NCI-H524 treated with DMSO at 0.1 percent for 48 hours (cell line): ENCODE results near the gene RANBP10.
"Not testable (repeated sequence)": the region's sequence is repeated elsewhere in the genome, so short reads cannot be mapped to it uniquely, and the experiment has no call there.

ENCODE experiments used
- DNase-seq: peaks from one replicate; lab custom pipeline; 2025; lab: John Stamatoyannopoulos, UW

Gene RANBP10

GRCh38 chr16:67714522-67714921, 91.8 kb downstream of the RANBP10 start:
- no peak for DNase-seq

DNA sequence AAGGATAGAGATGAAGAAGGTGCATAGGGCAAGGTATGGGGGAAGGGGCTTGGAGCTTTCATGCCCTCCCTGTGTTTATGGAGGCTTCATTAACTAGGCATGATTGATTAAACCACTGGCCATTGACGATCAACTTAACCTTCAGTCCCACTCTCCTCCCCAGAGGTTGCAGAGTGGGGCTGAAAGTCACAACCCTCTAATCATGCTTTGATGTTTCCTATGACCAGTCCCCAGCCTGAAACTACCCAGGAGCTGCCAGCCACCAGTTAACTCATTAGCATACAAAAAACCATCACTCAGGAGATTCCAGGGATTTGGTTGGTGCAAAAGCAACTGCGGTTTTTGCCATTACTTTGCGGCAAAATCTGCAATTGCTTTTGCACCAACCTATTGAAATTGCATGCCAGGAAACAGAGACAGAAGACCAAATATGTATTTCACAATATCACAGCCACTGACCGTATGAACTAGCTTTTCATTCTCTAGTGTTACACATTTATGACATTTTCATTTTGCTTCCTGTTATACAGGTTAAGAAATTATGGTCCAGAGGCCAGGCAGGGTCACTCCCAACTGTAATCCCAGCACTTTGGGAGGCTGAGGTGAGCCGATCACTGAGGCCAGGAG, 92.6 kb downstream of the RANBP10 start:
- no peak for DNase-seq

- DNase-seq: no peak
These were observed 95.8 kb downstream of the RANBP10 start for GRCh38 chr16:67710607-67711006.

GRCh38 chr16:67709050-67709449, 97.3 kb downstream of the RANBP10 start:
- no peak for DNase-seq

DNA sequence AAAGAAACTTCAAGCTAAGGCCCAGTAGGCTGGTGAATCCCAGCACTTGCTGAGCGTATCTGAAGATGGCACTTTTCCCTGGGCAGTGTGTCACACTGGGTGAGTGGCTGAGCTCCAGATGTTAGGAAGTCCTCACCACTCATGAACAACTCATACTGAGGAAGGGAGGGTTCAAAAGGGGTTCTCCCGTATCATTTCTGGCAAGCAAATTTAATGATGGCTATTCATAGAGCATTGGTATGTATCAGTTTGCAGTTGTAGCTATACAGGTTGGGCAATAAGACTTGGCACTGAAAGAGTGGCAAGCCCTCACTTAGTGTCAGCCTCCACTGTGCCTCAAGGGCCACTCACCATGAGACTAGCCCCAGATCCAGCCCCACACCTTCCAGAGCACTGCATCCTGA, 98.0 kb downstream of the RANBP10 start:
- no peak for DNase-seq

DNA sequence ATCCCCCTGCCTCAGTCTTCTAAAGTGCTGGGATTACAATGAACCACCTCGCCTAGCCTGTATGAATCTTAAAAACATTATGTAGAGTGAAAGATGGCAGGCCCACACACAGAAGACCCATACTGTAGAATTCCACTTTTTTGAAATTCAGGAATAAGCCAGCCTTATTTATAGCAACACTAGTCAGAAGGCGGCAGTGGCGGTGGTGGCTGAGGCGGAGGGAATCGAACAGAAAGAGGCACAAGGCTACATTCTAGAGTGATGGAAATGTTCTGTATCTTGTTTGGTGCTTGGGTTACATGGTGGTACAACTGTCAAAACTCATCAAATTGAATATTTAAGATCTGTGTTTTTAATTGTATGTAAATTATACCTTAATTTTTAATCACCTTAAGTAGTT, 98.6 kb downstream of the RANBP10 start:
- DNase-seq: no peak

DNA sequence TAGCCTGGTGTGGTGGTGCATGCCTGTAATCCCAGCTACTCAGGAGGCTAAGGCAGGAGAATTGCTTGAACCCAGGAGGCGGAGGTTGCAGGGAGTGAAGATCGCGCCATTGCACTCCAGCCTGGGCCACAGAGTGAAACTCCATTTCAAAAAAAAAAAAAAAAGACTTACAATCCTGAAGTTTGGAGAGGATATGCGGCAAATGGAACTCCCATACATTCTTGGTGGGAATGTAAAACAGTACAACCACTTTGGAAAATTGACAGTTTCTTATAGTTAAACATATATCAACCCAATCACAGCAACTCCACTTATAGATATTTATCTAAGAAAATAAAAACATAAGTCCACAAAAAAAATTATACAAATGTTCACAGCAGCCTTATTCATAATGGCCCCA, 99.2 kb downstream of the RANBP10 start:
- no peak for DNase-seq

GRCh38 chr16:67704110-67704509, 102.2 kb downstream of the RANBP10 start:
- no peak for DNase-seq

GRCh38 chr16:67703626-67704025, 102.7 kb downstream of the RANBP10 start:
- DNase-seq: no peak

GRCh38 chr16:67702130-67702529, 104.2 kb downstream of the RANBP10 start:
- DNase-seq: no peak

GRCh38 chr16:67701420-67701819, 104.9 kb downstream of the RANBP10 start:
- no peak for DNase-seq

- DNase-seq: no peak
These were observed 107.1 kb downstream of the RANBP10 start for GRCh38 chr16:67699265-67699664.

- no peak for DNase-seq
These were observed 108.8 kb downstream of the RANBP10 start for GRCh38 chr16:67697422-67698185.

- no peak for DNase-seq
These were observed 111.7 kb downstream of the RANBP10 start for GRCh38 chr16:67694611-67695010.

GRCh38 chr16:67693517-67694285, 112.7 kb downstream of the RANBP10 start:
- not testable (repeated sequence) for DNase-seq

- no peak for DNase-seq
These were observed 120.8 kb downstream of the RANBP10 start for GRCh38 chr16:67685388-67686112.

DNA sequence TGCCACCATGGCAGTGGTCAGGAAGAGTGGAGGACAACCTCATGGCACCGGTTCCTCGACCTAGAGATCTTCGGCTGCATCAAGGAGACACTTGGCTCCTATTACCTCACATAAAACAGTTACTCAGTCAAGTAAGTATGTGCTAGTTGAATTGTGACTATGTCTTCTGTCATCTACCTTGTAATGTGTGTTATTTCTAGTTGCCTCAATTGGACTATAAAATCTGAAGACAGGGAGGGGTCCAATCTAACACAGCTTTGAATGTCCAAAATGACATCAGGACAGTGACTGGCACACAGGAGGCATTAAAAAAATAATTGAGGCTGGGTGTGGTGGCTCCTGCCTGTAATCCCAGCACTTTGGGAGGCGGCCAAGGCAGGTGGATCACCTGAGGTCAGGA, 122.6 kb downstream of the RANBP10 start:
- no peak for DNase-seq

DNA sequence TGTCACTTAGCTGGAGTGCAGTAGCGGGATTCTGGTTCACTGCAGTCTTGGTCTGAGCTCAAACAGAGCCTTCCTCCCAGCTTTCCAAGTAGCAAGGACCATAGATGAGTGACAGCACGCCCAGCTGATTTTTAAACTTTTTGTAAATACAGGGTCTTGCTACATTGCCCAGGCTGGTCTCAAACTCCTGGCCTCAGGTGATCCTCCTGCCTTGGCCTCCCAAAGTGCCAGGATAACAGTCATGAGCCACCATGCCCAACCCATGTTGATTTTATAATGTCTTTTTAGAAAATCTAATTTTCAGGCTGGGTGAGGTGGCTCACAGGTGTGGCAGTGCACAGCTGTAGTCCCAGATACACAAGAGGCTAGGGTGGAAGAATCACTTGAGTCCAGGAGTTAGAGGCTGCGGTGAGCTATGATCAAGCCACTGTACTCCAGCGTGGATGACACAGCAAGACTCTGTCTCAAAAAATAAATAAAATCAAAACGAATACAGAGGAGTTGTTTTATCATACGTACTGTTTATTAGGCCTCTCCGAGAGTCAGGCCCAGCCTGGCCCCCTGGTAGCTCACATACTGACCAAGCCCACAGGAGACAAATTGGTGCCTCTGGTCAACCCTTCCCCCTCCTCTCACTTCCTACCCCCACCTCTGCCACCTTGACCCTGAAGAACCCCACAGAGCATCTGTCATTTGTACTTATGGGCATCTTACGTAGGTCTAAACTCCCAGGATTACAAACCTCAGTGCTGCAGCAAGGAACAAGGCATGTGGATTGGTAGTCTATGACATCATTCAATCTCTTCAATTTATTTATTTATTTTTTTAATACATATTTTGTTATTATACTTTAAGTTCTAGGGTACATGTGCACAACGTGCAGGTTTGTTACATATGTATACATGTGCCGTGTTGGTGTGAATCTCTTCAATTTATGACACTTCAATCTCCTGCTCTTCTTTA, 126.1 kb downstream of the RANBP10 start:
- DNase-seq: no peak

DNA sequence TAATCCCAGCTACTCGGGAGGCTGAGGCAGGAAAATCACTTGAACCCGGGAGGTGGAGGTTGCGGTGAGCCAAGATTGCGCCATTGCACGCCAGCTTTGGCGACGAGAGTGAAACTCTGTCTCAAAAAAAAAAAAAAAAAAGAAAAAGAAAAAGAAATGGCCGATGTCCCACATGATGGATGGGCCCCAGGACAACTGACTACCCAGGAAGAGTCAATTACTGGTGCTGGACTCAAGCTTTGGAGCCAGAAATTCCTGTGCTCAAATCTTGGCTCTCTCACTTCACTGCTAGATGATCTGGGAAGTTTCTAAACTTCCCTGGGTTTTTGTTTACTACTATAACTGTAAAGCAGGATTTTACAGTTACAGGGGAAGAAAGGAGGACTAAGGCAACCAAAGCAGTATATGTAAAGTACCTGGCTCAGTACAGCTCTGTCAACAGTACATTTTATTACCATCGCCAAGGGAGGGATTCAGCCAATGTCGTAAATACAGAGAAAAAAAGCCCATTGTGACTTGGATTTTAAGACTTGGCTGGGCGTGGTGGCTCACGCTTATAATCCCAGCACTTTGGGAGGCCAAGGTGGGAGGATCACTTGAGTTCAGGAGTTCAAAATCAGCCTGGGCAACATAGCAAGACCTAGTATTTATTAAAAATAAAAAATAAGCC, 127.9 kb downstream of the RANBP10 start:
- no peak for DNase-seq

GRCh38 chr16:67677712-67678111, 128.6 kb downstream of the RANBP10 start:
- DNase-seq: no peak

GRCh38 chr16:67676939-67677338, 129.4 kb downstream of the RANBP10 start:
- DNase-seq: no peak
